Fibroblast of lung (primary cell): ENCODE results near the gene ORC1. TPM values are rescaled to one million over a fixed set of nuclear protein-coding genes. Genes with fewer than 3 reads are reported as not detected.
A peak's percentile ranks its signal among the peaks of the same experiment; 100 is the strongest.

Experiments used
- DNase-seq, 2 donors: peaks; one replicate each; pipeline versions ENCODE4 v3.0.0 to v3.0.0-alpha.2; 2010; ENCODE audit warnings: low read depth in 2 of 2
- H2AFZ ChIP-seq: 2 replicates; pipeline ENCODE4 v1.5.1; 2012; ENCODE audit warnings: low read length, control low read depth, inconsistent platforms
- H3K27ac ChIP-seq: 2 replicates; pipeline ENCODE4 v1.5.1; 2011; ENCODE audit warnings: low read length, control low read depth; ENCODE audit not compliant: insufficient read depth
- H3K27me3 ChIP-seq: 2 replicates; pipeline ENCODE4 v1.5.1; 2011; ENCODE audit warnings: mild to moderate bottlenecking, low read length; ENCODE audit not compliant: control insufficient read depth, insufficient read depth
- H3K36me3 ChIP-seq: 2 replicates; pipeline ENCODE4 v1.5.1; 2011; ENCODE audit warnings: low read length; ENCODE audit not compliant: control insufficient read depth, insufficient read depth
- H3K4me1 ChIP-seq: 2 replicates; pipeline ENCODE4 v1.5.1; 2011; ENCODE audit warnings: low read length; ENCODE audit not compliant: control insufficient read depth, insufficient read depth; ENCODE audit errors: extremely low read depth
- H3K4me2 ChIP-seq: 2 replicates; pipeline ENCODE4 v1.5.1; 2011; ENCODE audit warnings: low read length, control low read depth; ENCODE audit not compliant: insufficient read depth; ENCODE audit errors: extremely low read depth
- H3K4me3 ChIP-seq, 4 experiments: fragments of 200-600 bp in 1 of 4; sonication (generic) in 1 of 4; replicated peaks in 1 of 4; 2 replicates each; pipeline ENCODE4 v1.5.1; 2011 to 2016; ENCODE audit warnings: low read length in 4 of 4, low read depth in 3 of 4, mild to moderate bottlenecking in 3 of 4, control low read depth in 2 of 4, inconsistent platforms in 1 of 4, mixed read lengths in 1 of 4; ENCODE audit not compliant: insufficient read depth in 1 of 4; ENCODE audit errors: control extremely low read depth in 1 of 4
- H3K79me2 ChIP-seq: 2 replicates; pipeline ENCODE4 v1.5.1; 2012; ENCODE audit warnings: mild to moderate bottlenecking, low read length, inconsistent platforms; ENCODE audit not compliant: control insufficient read depth, insufficient read depth
- H3K9ac ChIP-seq: 2 replicates; pipeline ENCODE4 v1.5.1; 2011; ENCODE audit warnings: mild to moderate bottlenecking, low read length, control low read depth; ENCODE audit not compliant: insufficient read depth
- H3K9me3 ChIP-seq: 2 replicates; pipeline ENCODE4 v1.5.1; 2012; ENCODE audit warnings: low read depth, low read length; ENCODE audit not compliant: control insufficient read depth, insufficient read depth
- H4K20me1 ChIP-seq: 2 replicates; pipeline ENCODE4 v1.5.1; 2011; ENCODE audit warnings: low read length; ENCODE audit not compliant: control insufficient read depth, insufficient read depth; ENCODE audit errors: extremely low read depth
- CTCF ChIP-seq, 2 donors: IDR thresholded peaks in 1 of 2; conservative IDR thresholded peaks in 1 of 2; 1 replicate in 1 of 2; 2 replicates in 1 of 2; pipeline ENCODE4 v1.5.1; 2011 to 2012; ENCODE audit warnings: low read length in 2 of 2, control low read depth in 1 of 2, inconsistent platforms in 1 of 2, low read depth in 1 of 2, mild to moderate bottlenecking in 1 of 2
- EZH2 ChIP-seq: IDR thresholded peaks from 2 replicates; pipeline ENCODE4 v1.5.1; 2012; ENCODE audit warnings: low read length, control low read depth, mild to moderate bottlenecking; ENCODE audit errors: missing control alignments
- polyA plus RNA-seq, 2 donors: library from polyadenylated mRNA; depleted of rRNA in 1 of 2; stranded (reverse) in 1 of 2; unstranded in 1 of 2; fragments of >200 nt; gene quantifications; 2 replicates each; pipeline ENCODE4 v1.2.1, GENCODE V29; 2011 to 2012; ENCODE audit warnings: missing spikeins in 1 of 2
- total RNA-seq: library from RNA; depleted of rRNA; stranded (reverse); fragments of >200 nt; gene quantifications from 2 replicates; pipeline ENCODE4 v1.2.1, GENCODE V29; 2014

Gene ORC1
- total and polyA plus RNA-seq, 2 donors (not counting 1 experiment from before 2014, with no cell fraction given), result 0.83 to 3.6 TPM

DNA sequence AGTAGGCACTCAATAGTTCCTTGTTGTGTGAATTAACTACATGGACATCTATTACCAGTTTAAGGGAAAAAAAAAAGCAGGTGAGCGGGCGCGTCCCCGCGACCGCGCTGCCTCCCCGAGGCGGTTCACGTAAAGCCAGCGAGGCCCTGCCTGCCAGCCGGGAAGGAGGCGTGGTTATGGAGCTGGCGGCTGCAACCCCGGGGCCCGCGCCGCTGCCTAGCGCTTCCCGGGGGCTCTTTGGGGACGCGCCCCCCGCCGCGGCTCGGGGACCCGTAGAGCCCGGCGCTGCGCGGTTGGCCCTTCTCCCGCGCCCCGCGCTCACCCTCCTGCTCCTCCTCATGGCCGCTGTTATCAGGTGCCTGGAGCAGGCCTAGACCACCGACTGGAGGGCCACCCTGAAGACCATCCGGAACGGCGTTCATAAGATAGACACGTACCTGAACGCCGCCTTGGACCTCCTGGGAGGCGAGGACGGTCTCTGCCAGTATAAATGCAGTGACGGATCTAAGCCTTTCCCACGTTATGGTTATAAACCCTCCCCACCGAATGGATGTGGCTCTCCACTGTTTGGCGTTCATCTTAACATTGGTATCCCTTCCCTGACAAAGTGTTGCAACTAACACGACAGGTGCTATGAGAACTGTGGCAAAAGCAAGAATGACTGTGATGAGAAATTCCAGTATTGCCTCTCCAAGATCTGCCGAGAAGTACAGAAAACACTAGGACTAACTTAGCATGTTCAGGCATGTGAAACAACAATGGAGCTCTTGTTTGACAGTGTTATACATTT is 35.6 kb downstream of the ORC1 start:
- Histone ChIP-seq H3K9ac (no peak overlapping the region), H3K4me2 (peak overlapping the region; percentile 57), H3K27ac (no peak overlapping the region), H3K4me1 (peaks cover 8% of the 10 kb centered on the region), H3K36me3 (no peaks in the 10 kb centered on the region), H4K20me1 (no peaks in the 10 kb centered on the region), H3K27me3 (no peaks in the 10 kb centered on the region), H2AFZ (peak overlapping the region; percentile 68), H3K4me3 (peak overlapping the region; percentile 27 to 60 (median 44)), H3K79me2 (peaks cover 19% of the 10 kb centered on the region), H3K9me3 (no peaks in the 10 kb centered on the region)
- peak; percentile 35 to 46 for DNase-seq
- TF ChIP-seq EZH2 (no peak), CTCF (conservative IDR thresholded peaks at IDR 0.05 in 1 of 2, IDR thresholded peaks at IDR 0.05 in 1 of 2; ENCODE audit: low read depth in 1 of 2, low read length in 2 of 2) (peak in 1 of 2 donors; percentile 18)

- H2AFZ ChIP-seq, result no peak overlapping the region
- H3K9me3 ChIP-seq, result no peaks in the 10 kb centered on the region
- H3K27me3 ChIP-seq, result no peaks in the 10 kb centered on the region
- peaks cover 5% of the 10 kb centered on the region for H3K36me3 ChIP-seq
- H3K4me3 ChIP-seq, result no peak overlapping the region
- DNase-seq, result no peak
- no peak overlapping the region for H3K9ac ChIP-seq
- no peak overlapping the region for H3K27ac ChIP-seq
- peaks cover 19% of the 10 kb centered on the region for H3K79me2 ChIP-seq
- no peak overlapping the region for H3K4me2 ChIP-seq
- H3K4me1 ChIP-seq, result peaks cover 8% of the 10 kb centered on the region
- no peaks in the 10 kb centered on the region for H4K20me1 ChIP-seq
- TF ChIP-seq CTCF (conservative IDR thresholded peaks at IDR 0.05 in 1 of 2, IDR thresholded peaks at IDR 0.05 in 1 of 2; ENCODE audit: low read depth in 1 of 2, low read length in 2 of 2), result no peak
- TF ChIP-seq EZH2, result no peak
Observed at GRCh38 chr1:52367272-52367671, 37.0 kb downstream of the ORC1 start.

DNA sequence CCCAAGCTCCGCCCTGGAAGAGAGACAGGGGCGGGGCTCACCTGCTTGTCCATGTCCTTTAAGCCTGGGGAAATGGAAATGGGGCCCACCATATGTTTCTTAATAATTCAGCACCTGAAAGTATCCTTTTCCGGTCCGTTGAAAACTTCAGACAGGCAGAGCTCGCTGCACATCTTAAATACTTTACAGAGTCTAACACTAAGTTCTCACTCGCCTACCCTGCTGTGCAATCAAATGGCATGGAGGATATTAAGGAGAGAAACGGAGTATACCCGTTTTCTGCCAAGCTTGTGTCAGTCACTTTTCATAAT is 37.8 kb downstream of the ORC1 start:
- H4K20me1 ChIP-seq, result no peaks in the 10 kb centered on the region
- no peak overlapping the region for H3K27ac ChIP-seq
- H3K4me2 ChIP-seq, result peak overlapping the region; percentile 23
- H3K4me1 ChIP-seq, result peaks cover 8% of the 10 kb centered on the region
- DNase-seq, result no peak
- peaks cover 19% of the 10 kb centered on the region for H3K79me2 ChIP-seq
- H3K9me3 ChIP-seq, result no peaks in the 10 kb centered on the region
- peaks cover 8% of the 10 kb centered on the region for H3K36me3 ChIP-seq
- H3K4me3 ChIP-seq, result peak overlapping the region; percentile 73 to 96 (median 84)
- H3K27me3 ChIP-seq, result no peaks in the 10 kb centered on the region
- no peak overlapping the region for H3K9ac ChIP-seq
- no peak overlapping the region for H2AFZ ChIP-seq
- TF ChIP-seq EZH2, result no peak
- no peak for TF ChIP-seq CTCF (conservative IDR thresholded peaks at IDR 0.05 in 1 of 2, IDR thresholded peaks at IDR 0.05 in 1 of 2; ENCODE audit: low read depth in 1 of 2, low read length in 2 of 2)
